Parathyroid adenoma (tissue), 2 donors: ENCODE results near the gene BPIFB6.

Experiments
- H2AFZ ChIP-seq: fragments of 300-600 bp; sonication (generic); one replicate; pipeline ENCODE4 v1.7.0; 2017; ENCODE audit warnings: antibody characterized with exemption, mild to moderate bottlenecking
- H3K27ac ChIP-seq: fragments of 300-600 bp; sonication (generic); one replicate; pipeline ENCODE4 v1.7.0; 2017
- H3K27me3 ChIP-seq: fragments of 300-600 bp; sonication (generic); one replicate; pipeline ENCODE4 v1.7.0; 2017; ENCODE audit warnings: low read length; ENCODE audit not compliant: control insufficient read depth, insufficient read depth
- H3K36me3 ChIP-seq: fragments of 300-600 bp; sonication (generic); one replicate; pipeline ENCODE4 v1.7.0; 2017; ENCODE audit warnings: low read length; ENCODE audit not compliant: control insufficient read depth, insufficient read depth
- H3K4me1 ChIP-seq: fragments of 300-600 bp; sonication (generic); one replicate; pipeline ENCODE4 v1.7.0; 2017; ENCODE audit warnings: control low read depth
- H3K4me2 ChIP-seq: fragments of 300-600 bp; sonication (generic); one replicate; pipeline ENCODE4 v1.7.0; 2017; ENCODE audit warnings: low read length
- H3K4me3 ChIP-seq: fragments of 300-600 bp; sonication (generic); one replicate; pipeline ENCODE4 v1.7.0; 2017; ENCODE audit warnings: low read depth, low read length
- H3K79me2 ChIP-seq: fragments of 300-600 bp; sonication (generic); one replicate; pipeline ENCODE4 v1.7.0; 2017; ENCODE audit warnings: control low read depth
- H3K9ac ChIP-seq: fragments of 300-600 bp; sonication (generic); one replicate; pipeline ENCODE4 v1.7.0; 2017; ENCODE audit warnings: mild to moderate bottlenecking
- H3K9me3 ChIP-seq: fragments of 300-600 bp; sonication (generic); one replicate; pipeline ENCODE4 v1.7.0; 2017; ENCODE audit warnings: low read length; ENCODE audit not compliant: control insufficient read depth
- TF ChIP-seq, protein P1 (sequence below): fragments of 300-600 bp; sonication (generic); IDR thresholded peaks from one replicate; pipeline ENCODE4 v1.7.0; 2017; ENCODE audit warnings: antibody characterized with exemption, mild to moderate bottlenecking
- donor health status: primary hyperparathyroidism.

The BPIFB6 gene

GRCh38 chr20:33025318-33025876 is 6.1 kb upstream of the BPIFB6 start:
- H3K27ac ChIP-seq: no peak overlapping the region
- TF ChIP-seq, protein P1, sequence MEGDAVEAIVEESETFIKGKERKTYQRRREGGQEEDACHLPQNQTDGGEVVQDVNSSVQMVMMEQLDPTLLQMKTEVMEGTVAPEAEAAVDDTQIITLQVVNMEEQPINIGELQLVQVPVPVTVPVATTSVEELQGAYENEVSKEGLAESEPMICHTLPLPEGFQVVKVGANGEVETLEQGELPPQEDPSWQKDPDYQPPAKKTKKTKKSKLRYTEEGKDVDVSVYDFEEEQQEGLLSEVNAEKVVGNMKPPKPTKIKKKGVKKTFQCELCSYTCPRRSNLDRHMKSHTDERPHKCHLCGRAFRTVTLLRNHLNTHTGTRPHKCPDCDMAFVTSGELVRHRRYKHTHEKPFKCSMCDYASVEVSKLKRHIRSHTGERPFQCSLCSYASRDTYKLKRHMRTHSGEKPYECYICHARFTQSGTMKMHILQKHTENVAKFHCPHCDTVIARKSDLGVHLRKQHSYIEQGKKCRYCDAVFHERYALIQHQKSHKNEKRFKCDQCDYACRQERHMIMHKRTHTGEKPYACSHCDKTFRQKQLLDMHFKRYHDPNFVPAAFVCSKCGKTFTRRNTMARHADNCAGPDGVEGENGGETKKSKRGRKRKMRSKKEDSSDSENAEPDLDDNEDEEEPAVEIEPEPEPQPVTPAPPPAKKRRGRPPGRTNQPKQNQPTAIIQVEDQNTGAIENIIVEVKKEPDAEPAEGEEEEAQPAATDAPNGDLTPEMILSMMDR: no peak
- no peaks in the 10 kb centered on the region for H3K4me1 ChIP-seq
- no peak overlapping the region for H2AFZ ChIP-seq
- H3K27me3 ChIP-seq: peaks cover 3% of the 10 kb centered on the region
- H3K36me3 ChIP-seq: no peaks in the 10 kb centered on the region
- H3K79me2 ChIP-seq: no peaks in the 10 kb centered on the region
- no peak overlapping the region for H3K4me3 ChIP-seq
- H3K9ac ChIP-seq: no peak overlapping the region
- no peaks in the 10 kb centered on the region for H3K9me3 ChIP-seq
- H3K4me2 ChIP-seq: no peak overlapping the region

GRCh38 chr20:33026072-33026778 is 5.2 kb upstream of the BPIFB6 start:
- no peak overlapping the region for H3K4me3 ChIP-seq
- H3K4me1 ChIP-seq: no peaks in the 10 kb centered on the region
- H3K4me2 ChIP-seq: no peak overlapping the region
- TF ChIP-seq, protein P1: no peak
- H3K36me3 ChIP-seq: no peaks in the 10 kb centered on the region
- peaks cover 3% of the 10 kb centered on the region for H3K27me3 ChIP-seq
- H3K9ac ChIP-seq: no peak overlapping the region
- H2AFZ ChIP-seq: no peak overlapping the region
- no peak overlapping the region for H3K27ac ChIP-seq
- H3K9me3 ChIP-seq: no peaks in the 10 kb centered on the region
- H3K79me2 ChIP-seq: no peaks in the 10 kb centered on the region

- Histone ChIP-seq H3K4me2 (no peak overlapping the region), H3K9me3 (no peaks in the 10 kb centered on the region), H3K4me3 (no peak overlapping the region), H3K4me1 (no peaks in the 10 kb centered on the region), H2AFZ (no peak overlapping the region), H3K9ac (no peak overlapping the region), H3K27ac (no peak overlapping the region), H3K36me3 (no peaks in the 10 kb centered on the region), H3K79me2 (no peaks in the 10 kb centered on the region), H3K27me3 (peaks cover 3% of the 10 kb centered on the region)
- TF ChIP-seq, protein P1: no peak
These were observed 4.4 kb upstream of the BPIFB6 start for GRCh38 chr20:33026779-33027759.

DNA sequence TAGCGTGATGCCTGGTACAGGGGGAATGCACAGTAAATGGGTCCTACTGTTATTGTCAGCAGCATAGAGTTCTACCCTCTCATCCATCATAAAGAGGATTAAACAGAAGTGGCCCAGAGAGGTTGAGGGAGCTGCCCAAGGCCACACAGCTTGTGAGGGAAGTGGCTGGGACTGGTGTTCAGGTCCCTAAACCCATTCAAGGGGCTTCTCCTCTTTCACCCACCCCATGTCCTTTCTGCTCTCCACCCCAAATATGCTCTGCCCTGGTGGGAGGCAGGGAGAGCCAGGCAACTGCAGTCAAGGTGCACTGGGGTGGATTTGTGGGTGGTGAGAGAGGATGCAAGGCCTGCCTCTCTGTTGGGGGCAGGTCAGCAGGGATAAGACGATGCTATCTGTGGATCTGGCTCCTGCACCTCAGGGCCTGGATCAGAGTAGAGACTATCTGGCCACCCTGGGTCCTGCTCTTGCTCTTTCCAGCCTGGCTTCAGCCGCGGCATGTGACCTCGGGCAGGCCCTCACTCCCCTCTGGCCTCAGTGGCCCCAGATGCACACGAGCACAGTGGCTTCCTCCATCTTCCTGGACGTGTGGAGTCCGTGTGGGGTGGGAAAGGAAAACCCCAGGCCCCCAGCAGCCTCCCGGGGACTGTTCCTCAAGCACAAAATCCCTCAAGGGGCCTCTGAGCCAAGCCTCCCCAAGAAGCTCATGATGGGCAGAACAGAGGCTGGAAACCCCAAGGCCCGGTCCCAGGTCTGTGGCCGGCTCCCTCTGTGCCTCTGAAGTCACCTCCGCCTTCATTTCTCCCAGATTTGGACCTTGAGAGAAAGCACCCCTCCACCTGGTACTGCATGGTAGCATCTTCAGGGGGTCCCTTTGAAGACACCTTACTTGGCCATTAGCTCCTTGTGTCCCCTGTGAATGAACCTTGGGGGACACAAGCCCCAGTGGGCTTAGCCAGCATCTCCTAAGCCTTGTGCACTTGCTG is 3.4 kb upstream of the BPIFB6 start:
- no peak overlapping the region for H3K9ac ChIP-seq
- H3K4me1 ChIP-seq: no peaks in the 10 kb centered on the region
- H3K4me2 ChIP-seq: no peak overlapping the region
- TF ChIP-seq, protein P1: no peak
- peaks cover 3% of the 10 kb centered on the region for H3K27me3 ChIP-seq
- no peak overlapping the region for H2AFZ ChIP-seq
- no peak overlapping the region for H3K27ac ChIP-seq
- no peak overlapping the region for H3K4me3 ChIP-seq
- no peaks in the 10 kb centered on the region for H3K9me3 ChIP-seq
- H3K79me2 ChIP-seq: no peaks in the 10 kb centered on the region
- H3K36me3 ChIP-seq: no peaks in the 10 kb centered on the region
